ENCODE data around the gene COL4A1. TPM values are rescaled to one million over a fixed set of nuclear protein-coding genes. Genes with fewer than 3 reads are reported as not detected.

The COL4A1 gene
- total and polyA plus RNA-seq, 2 donors from 2014 or later: 53.0 to 218 TPM

DNA sequence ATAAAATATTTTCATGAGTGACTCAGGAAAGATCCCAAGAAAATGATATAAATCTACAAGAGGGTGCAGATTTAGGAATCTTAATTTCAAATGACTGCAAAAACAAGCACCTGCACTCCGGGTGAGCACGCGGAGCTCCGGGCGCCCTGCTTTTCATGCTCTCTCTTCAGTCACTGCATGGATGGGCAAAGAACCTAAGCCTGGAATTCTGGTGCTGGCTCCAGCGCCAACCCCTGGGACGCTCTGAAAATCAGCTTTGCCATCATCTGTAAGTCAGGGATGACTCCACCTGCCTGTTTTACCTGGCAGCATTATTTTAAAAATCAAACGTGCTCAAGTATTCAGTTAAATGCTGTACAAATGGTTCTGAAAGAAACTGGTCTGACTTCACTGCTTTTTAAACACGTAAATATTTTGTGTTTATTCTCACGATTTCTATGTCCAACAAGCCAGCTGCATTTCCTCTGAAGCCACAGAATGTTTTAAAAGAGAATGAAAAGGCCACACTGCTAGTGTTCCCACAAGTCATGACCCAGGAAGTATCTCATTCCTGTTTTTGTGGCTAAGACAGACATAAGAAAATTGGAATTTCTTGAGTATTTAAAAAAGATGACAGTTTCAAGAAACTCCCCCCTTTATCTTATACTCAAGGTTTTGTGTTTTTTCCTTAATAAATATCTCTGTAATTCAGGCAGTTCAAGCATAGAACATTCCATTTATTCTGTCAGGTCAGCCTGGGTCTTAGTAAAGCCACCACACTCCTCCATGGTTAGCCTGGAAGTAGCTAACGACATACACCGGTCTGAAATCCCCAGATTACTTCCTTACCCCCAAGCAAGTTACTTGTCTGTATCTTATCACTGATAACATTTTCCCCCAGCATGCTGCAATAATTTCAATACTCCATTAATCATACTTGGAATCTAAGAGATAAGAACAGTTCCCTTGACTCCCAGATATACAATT is 81.1 kb downstream of the COL4A1 start:
- Histone ChIP-seq H3K9ac (ENCODE audit: low read length in 3 of 3) (no peak overlapping the region), H3K36me3 (ENCODE audit: control insufficient read depth in 2 of 3, insufficient read depth in 3 of 3, low read length in 3 of 3) (peaks cover 0 to 2% (median 0%) of the 10 kb centered on the region in 3 donors), H3K9me3 (ENCODE audit: control insufficient read depth in 2 of 3, insufficient read depth in 1 of 3, low read length in 3 of 3) (no peaks in the 10 kb centered on the region), H3K4me1 (ENCODE audit: control insufficient read depth in 2 of 3, insufficient read depth in 2 of 3, low read depth in 1 of 3, low read length in 3 of 3) (peaks cover 2 to 11% (median 2%) of the 10 kb centered on the region in 3 donors), H3K4me3 (ENCODE audit: low read length in 3 of 3) (no peak overlapping the region), H3K27me3 (ENCODE audit: control insufficient read depth, insufficient read depth, low read length) (no peaks in the 10 kb centered on the region), H3K27ac (ENCODE audit: low read depth in 2 of 2, low read length in 2 of 2) (peak overlapping the region; percentile 18 to 57)
- TF ChIP-seq, protein P1, sequence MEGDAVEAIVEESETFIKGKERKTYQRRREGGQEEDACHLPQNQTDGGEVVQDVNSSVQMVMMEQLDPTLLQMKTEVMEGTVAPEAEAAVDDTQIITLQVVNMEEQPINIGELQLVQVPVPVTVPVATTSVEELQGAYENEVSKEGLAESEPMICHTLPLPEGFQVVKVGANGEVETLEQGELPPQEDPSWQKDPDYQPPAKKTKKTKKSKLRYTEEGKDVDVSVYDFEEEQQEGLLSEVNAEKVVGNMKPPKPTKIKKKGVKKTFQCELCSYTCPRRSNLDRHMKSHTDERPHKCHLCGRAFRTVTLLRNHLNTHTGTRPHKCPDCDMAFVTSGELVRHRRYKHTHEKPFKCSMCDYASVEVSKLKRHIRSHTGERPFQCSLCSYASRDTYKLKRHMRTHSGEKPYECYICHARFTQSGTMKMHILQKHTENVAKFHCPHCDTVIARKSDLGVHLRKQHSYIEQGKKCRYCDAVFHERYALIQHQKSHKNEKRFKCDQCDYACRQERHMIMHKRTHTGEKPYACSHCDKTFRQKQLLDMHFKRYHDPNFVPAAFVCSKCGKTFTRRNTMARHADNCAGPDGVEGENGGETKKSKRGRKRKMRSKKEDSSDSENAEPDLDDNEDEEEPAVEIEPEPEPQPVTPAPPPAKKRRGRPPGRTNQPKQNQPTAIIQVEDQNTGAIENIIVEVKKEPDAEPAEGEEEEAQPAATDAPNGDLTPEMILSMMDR (IDR thresholded peaks at IDR 0.05; ENCODE audit: borderline replicate concordance, extremely low read depth, insufficient read depth): no peak
- DNase-seq (peak in 2 of 5 donors; percentile 74 to 91), FAIRE-seq (no peak)
- intact Hi-C loops (cut with DNase I): loop anchor here (10.0 kb wide), 1 partner anchor 189 kb away; no protein-coding TSS in a partner anchor

DNA sequence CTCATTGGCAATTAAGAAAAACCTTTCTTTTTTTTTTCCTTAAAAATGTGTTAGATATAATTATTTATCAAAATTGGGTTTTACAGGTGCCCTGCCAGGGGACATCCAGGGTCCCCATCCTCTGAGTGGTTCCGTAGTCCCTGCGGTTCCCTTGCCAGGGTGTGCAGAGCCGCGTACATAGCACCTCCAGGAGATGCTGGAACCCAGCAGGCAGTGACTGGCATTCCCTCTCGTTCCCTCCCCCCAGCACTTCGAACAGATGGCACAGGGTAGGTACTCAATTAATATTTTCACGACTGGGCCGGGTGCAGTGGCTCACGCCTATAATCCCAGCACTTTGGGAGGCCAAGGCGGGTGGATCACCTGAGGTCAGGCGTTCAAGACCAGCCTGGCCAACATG is 82.0 kb downstream of the COL4A1 start:
- Histone ChIP-seq H3K4me1 (ENCODE audit: control insufficient read depth in 2 of 3, insufficient read depth in 2 of 3, low read depth in 1 of 3, low read length in 3 of 3) (peaks cover 2 to 11% (median 2%) of the 10 kb centered on the region in 3 donors), H3K9me3 (ENCODE audit: control insufficient read depth in 2 of 3, insufficient read depth in 1 of 3, low read length in 3 of 3) (no peaks in the 10 kb centered on the region), H3K27ac (ENCODE audit: low read depth in 2 of 2, low read length in 2 of 2) (no peak overlapping the region), H3K9ac (ENCODE audit: low read length in 3 of 3) (no peak overlapping the region), H3K27me3 (ENCODE audit: control insufficient read depth, insufficient read depth, low read length) (no peaks in the 10 kb centered on the region), H3K4me3 (ENCODE audit: low read length in 3 of 3) (no peak overlapping the region), H3K36me3 (ENCODE audit: control insufficient read depth in 2 of 3, insufficient read depth in 3 of 3, low read length in 3 of 3) (peaks cover 0 to under 1% (median 0%) of the 10 kb centered on the region in 3 donors)
- DNase-seq (no peak), FAIRE-seq (no peak)
- TF ChIP-seq, protein P1 (IDR thresholded peaks at IDR 0.05; ENCODE audit: borderline replicate concordance, extremely low read depth, insufficient read depth): no peak
- intact Hi-C loops (cut with DNase I): loop anchor here (10.0 kb wide), 1 partner anchor 190 kb away; no protein-coding TSS in a partner anchor

DNA sequence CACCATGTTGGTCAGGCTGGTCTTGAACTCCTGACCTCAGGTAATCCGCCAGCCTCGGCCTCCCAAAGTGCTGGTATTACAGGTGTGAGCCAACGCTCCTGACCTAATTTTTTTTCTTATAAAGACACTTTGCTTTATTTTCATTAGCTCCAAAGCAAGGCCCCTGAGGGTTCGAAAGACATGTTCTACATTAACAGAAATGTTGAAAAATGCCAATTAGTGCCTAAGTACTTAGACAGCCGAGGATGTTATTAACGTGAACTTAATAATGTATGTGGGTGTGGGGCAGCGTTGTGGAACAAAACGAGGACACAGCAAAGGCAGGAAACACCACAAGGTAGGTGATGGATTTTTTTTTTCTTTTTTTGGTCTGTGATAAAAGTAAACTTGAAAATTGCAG is 82.4 kb downstream of the COL4A1 start:
- FAIRE-seq: no peak
- no peak overlapping the region for H3K27ac ChIP-seq (ENCODE audit: low read depth in 2 of 2, low read length in 2 of 2)
- TF ChIP-seq, protein P1 (IDR thresholded peaks at IDR 0.05; ENCODE audit: borderline replicate concordance, extremely low read depth, insufficient read depth): no peak

More for the DNA sequence above, 82.4 kb downstream of the COL4A1 start:
- intact Hi-C loops (cut with DNase I): loop anchor here (10.0 kb wide), 1 partner anchor 190 kb away; no protein-coding TSS in a partner anchor
- DNase-seq: no peak
- Histone ChIP-seq H3K9me3 (ENCODE audit: control insufficient read depth in 2 of 3, insufficient read depth in 1 of 3, low read length in 3 of 3) (no peaks in the 10 kb centered on the region), H3K9ac (ENCODE audit: low read length in 3 of 3) (no peak overlapping the region), H3K4me1 (ENCODE audit: control insufficient read depth in 2 of 3, insufficient read depth in 2 of 3, low read depth in 1 of 3, low read length in 3 of 3) (peaks cover 2 to 11% (median 2%) of the 10 kb centered on the region in 3 donors), H3K36me3 (ENCODE audit: control insufficient read depth in 2 of 3, insufficient read depth in 3 of 3, low read length in 3 of 3) (no peaks in the 10 kb centered on the region), H3K4me3 (ENCODE audit: low read length in 3 of 3) (no peak overlapping the region), H3K27me3 (ENCODE audit: control insufficient read depth, insufficient read depth, low read length) (no peaks in the 10 kb centered on the region)
